ENCODE data around the gene IRF2. TPM values are rescaled to one million over a fixed set of nuclear protein-coding genes. Genes with fewer than 3 reads are reported as not detected.

IRF2 gene
- polyA plus RNA-seq, 1 donor from 2014 or later: 1.4 TPM

GRCh38 chr4:184511156-184511555 is 36.8 kb upstream of the IRF2 start:
- Histone ChIP-seq H3K79me2 (replicated peaks; ENCODE audit: insufficient read depth, low read length) (no peaks in the 10 kb centered on the region), H3K4me3 (ENCODE audit: low read length) (no peak overlapping the region), H3F3A (ENCODE audit: insufficient read depth, low read length, poor library complexity, severe bottlenecking) (no peaks in the 10 kb centered on the region), H4K20me1 (ENCODE audit: insufficient read depth) (no peaks in the 10 kb centered on the region), H3K9me3 (ENCODE audit: low read length) (no peaks in the 10 kb centered on the region), H3K9me2 (ENCODE audit: insufficient read depth, low read length) (no peaks in the 10 kb centered on the region), H3K36me3 (ENCODE audit: insufficient read depth, low read length) (no peaks in the 10 kb centered on the region), H3K9ac (ENCODE audit: low read length) (no peak overlapping the region), H3K4me2 (ENCODE audit: low read length) (no peak overlapping the region), H2AFZ (ENCODE audit: low read depth, low read length) (no peak overlapping the region), H3K27me3 (ENCODE audit: insufficient read depth, low read depth, low read length) (no peaks in the 10 kb centered on the region), H3K27ac (ENCODE audit: low read length) (no peak overlapping the region)
- TF ChIP-seq SMC3 (conservative IDR thresholded peaks at IDR 0.05; ENCODE audit: poor library complexity): no peak
- TF ChIP-seq, protein P1, sequence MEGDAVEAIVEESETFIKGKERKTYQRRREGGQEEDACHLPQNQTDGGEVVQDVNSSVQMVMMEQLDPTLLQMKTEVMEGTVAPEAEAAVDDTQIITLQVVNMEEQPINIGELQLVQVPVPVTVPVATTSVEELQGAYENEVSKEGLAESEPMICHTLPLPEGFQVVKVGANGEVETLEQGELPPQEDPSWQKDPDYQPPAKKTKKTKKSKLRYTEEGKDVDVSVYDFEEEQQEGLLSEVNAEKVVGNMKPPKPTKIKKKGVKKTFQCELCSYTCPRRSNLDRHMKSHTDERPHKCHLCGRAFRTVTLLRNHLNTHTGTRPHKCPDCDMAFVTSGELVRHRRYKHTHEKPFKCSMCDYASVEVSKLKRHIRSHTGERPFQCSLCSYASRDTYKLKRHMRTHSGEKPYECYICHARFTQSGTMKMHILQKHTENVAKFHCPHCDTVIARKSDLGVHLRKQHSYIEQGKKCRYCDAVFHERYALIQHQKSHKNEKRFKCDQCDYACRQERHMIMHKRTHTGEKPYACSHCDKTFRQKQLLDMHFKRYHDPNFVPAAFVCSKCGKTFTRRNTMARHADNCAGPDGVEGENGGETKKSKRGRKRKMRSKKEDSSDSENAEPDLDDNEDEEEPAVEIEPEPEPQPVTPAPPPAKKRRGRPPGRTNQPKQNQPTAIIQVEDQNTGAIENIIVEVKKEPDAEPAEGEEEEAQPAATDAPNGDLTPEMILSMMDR (IDR thresholded peaks at IDR 0.05; ENCODE audit: poor library complexity, severe bottlenecking): no peak
- no peak for TF ChIP-seq POLR2AphosphoS5 (IDR thresholded peaks at IDR 0.05)
- no peak for TF ChIP-seq MXI1 (conservative IDR thresholded peaks at IDR 0.05; ENCODE audit: poor library complexity, severe bottlenecking)
- TF ChIP-seq EP300 (conservative IDR thresholded peaks at IDR 0.05; ENCODE audit: poor library complexity, severe bottlenecking): no peak
- no peak for TF ChIP-seq EZH2 (IDR thresholded peaks at IDR 0.05; ENCODE audit: borderline replicate concordance, insufficient read depth, low read length, poor library complexity, severe bottlenecking)
- no peak for TF ChIP-seq RAD21 (conservative IDR thresholded peaks at IDR 0.05)
- TF ChIP-seq TAF1 (IDR thresholded peaks at IDR 0.05; ENCODE audit: low read depth): no peak
- TF ChIP-seq, protein P2, sequence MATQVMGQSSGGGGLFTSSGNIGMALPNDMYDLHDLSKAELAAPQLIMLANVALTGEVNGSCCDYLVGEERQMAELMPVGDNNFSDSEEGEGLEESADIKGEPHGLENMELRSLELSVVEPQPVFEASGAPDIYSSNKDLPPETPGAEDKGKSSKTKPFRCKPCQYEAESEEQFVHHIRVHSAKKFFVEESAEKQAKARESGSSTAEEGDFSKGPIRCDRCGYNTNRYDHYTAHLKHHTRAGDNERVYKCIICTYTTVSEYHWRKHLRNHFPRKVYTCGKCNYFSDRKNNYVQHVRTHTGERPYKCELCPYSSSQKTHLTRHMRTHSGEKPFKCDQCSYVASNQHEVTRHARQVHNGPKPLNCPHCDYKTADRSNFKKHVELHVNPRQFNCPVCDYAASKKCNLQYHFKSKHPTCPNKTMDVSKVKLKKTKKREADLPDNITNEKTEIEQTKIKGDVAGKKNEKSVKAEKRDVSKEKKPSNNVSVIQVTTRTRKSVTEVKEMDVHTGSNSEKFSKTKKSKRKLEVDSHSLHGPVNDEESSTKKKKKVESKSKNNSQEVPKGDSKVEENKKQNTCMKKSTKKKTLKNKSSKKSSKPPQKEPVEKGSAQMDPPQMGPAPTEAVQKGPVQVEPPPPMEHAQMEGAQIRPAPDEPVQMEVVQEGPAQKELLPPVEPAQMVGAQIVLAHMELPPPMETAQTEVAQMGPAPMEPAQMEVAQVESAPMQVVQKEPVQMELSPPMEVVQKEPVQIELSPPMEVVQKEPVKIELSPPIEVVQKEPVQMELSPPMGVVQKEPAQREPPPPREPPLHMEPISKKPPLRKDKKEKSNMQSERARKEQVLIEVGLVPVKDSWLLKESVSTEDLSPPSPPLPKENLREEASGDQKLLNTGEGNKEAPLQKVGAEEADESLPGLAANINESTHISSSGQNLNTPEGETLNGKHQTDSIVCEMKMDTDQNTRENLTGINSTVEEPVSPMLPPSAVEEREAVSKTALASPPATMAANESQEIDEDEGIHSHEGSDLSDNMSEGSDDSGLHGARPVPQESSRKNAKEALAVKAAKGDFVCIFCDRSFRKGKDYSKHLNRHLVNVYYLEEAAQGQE (IDR thresholded peaks at IDR 0.05; ENCODE audit: borderline replicate concordance): no peak

- Histone ChIP-seq H3K9ac (ENCODE audit: low read length) (no peak overlapping the region), H3K4me3 (ENCODE audit: low read length) (no peak overlapping the region), H2AFZ (ENCODE audit: low read depth, low read length) (no peak overlapping the region), H3K36me3 (ENCODE audit: insufficient read depth, low read length) (no peaks in the 10 kb centered on the region), H3K27ac (ENCODE audit: low read length) (no peak overlapping the region), H3K9me2 (ENCODE audit: insufficient read depth, low read length) (no peaks in the 10 kb centered on the region), H3K79me2 (replicated peaks; ENCODE audit: insufficient read depth, low read length) (no peaks in the 10 kb centered on the region), H4K20me1 (ENCODE audit: insufficient read depth) (no peaks in the 10 kb centered on the region), H3K4me2 (ENCODE audit: low read length) (no peak overlapping the region), H3K9me3 (ENCODE audit: low read length) (no peaks in the 10 kb centered on the region), H3K27me3 (ENCODE audit: insufficient read depth, low read depth, low read length) (no peaks in the 10 kb centered on the region), H3F3A (ENCODE audit: insufficient read depth, low read length, poor library complexity, severe bottlenecking) (no peaks in the 10 kb centered on the region)
- TF ChIP-seq EZH2 (IDR thresholded peaks at IDR 0.05; ENCODE audit: borderline replicate concordance, insufficient read depth, low read length, poor library complexity, severe bottlenecking) (no peak), SMC3 (conservative IDR thresholded peaks at IDR 0.05; ENCODE audit: poor library complexity) (no peak), MXI1 (conservative IDR thresholded peaks at IDR 0.05; ENCODE audit: poor library complexity, severe bottlenecking) (no peak), EP300 (conservative IDR thresholded peaks at IDR 0.05; ENCODE audit: poor library complexity, severe bottlenecking) (no peak), RAD21 (conservative IDR thresholded peaks at IDR 0.05) (no peak), TAF1 (IDR thresholded peaks at IDR 0.05; ENCODE audit: low read depth) (no peak), POLR2AphosphoS5 (IDR thresholded peaks at IDR 0.05) (no peak)
- TF ChIP-seq, protein P1 (IDR thresholded peaks at IDR 0.05; ENCODE audit: poor library complexity, severe bottlenecking): no peak
- TF ChIP-seq, protein P2 (IDR thresholded peaks at IDR 0.05; ENCODE audit: borderline replicate concordance): no peak
Observed at GRCh38 chr4:184510401-184510800, 36.1 kb upstream of the IRF2 start.
